ENCODE results near the gene CLEC7A.

The CLEC7A gene

GRCh38 chr12:10130042-10130441 is at the start of gene CLEC7A:
Gene CLEC7A, minus strand, starts transcription at chr12:10130199. Its CDS starts 117 bp downstream, at chr12:10130082.
- DNase-seq = no peak

- DNase-seq = no peak
Measured at GRCh38 chr12:10179776-10180181, 49.8 kb upstream of the CLEC7A start.

- DNase-seq = no peak
Measured at GRCh38 chr12:10178821-10179220, 48.8 kb upstream of the CLEC7A start, which contains the start of gene TMEM52B. Gene TMEM52B, plus strand, starts transcription at chr12:10179032. Its CDS starts 543 bp downstream, at chr12:10179575.

GRCh38 chr12:10175846-10176636 is 46.0 kb upstream of the CLEC7A start:
- DNase-seq = no peak

- no peak for DNase-seq
Measured at GRCh38 chr12:10174986-10175614, 45.1 kb upstream of the CLEC7A start.

DNA sequence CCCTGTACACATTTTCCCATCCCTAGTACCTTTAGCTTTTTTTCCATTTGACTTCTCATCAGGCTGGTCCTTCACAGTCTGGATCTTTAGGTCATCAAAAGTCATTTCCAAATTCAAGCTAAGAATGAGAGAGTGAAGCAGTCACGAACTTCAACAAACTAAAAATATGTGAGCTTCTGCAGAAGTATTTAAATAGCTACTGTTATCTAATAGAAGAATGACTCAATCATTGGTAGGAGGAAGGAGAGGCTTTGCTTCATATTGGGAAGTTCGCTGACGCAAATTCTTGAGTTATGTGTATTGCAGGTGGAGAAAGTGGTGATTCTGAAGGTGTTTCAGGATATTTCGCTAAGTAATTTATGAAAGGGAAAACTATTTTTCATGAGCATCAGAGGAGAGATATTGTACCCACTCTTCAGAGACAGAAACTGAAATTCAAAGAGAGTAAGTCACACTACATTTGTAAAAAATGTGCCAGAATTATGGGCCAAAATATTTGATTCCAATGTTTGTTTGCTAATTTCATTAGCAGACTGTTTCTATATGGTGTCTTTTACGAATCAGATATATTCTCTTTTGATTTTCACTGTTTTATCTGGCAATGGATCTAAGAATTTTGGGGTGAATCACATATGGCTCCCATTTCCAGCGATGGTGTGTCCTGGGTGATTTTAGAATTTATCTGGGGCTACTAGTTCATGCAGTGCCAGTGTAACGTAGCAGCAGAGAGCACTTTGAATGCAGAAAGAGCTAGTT is 42.2 kb upstream of the CLEC7A start, which contains the start of gene OLR1:
Gene OLR1, minus strand, starts transcription at position 160 of the 756 bp plus-strand sequence. Its CDS starts 55 bp downstream, at position 105.
- no peak for DNase-seq

GRCh38 chr12:10170216-10170615 is 40.2 kb upstream of the CLEC7A start:
- DNase-seq = no peak

GRCh38 chr12:10169104-10169503 is 39.1 kb upstream of the CLEC7A start:
- DNase-seq = no peak

DNA sequence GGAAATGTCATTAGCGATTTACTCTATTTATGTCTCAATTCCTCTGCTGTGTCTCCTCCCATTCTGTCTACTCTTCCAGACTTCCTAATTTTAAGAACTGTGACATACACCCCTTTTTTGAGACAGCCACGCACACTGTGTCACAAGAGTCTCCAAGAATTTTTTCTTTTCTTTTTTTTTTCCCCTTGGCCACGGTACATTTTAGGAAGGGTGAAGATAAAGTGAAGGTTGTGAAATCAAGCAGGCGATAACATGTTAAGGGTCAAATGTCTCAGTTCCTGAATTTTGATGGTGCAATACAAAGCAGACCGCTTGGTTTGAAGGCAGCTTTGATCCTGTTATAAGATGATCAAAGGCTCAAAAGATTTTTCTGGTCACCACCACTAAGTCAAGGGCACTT is 37.6 kb upstream of the CLEC7A start:
- DNase-seq = no peak

DNA sequence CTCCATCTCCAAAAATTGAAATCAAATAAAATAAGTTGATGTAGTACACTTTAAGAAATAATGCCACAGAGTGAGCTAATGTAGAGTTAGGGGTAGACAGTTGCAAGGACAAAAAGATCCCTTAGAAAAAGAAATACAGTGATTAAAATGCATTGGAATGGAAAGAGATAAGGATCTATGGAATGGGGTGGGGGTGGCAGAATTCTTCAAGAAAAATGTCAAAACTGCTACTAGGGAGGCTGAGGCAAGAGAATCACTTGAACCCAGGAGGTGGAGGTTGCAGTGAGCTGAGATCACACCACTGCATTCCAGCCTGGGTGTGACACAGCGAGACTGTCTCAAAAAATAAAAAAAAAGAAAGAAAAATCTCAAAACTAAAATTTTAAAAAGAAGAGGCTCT is 35.4 kb upstream of the CLEC7A start:
- no peak for DNase-seq

- DNase-seq = no peak
Measured at GRCh38 chr12:10163084-10163483, 33.1 kb upstream of the CLEC7A start.

- no peak for DNase-seq
Measured at GRCh38 chr12:10160617-10161385, 30.8 kb upstream of the CLEC7A start.

GRCh38 chr12:10159280-10159679 is 29.3 kb upstream of the CLEC7A start:
- DNase-seq = no peak

DNA sequence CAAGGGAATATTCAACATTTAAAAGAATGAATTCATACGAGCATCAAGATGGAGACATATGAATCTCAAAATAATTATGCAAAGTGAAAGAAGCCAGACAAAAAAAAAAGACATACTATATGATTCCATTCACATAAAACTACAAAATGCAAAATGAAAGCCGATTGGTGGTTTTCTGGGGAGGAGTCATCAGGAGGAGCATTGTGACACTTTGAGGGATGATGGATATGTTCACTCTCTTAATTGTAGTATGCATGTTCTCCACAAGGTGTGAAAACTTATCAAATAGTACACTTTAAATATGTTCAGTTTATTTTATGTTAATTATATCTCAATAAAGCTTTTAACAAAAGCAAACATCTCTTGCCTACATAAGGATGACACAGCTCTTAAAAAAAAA is 28.4 kb upstream of the CLEC7A start:
- DNase-seq = no peak

DNA sequence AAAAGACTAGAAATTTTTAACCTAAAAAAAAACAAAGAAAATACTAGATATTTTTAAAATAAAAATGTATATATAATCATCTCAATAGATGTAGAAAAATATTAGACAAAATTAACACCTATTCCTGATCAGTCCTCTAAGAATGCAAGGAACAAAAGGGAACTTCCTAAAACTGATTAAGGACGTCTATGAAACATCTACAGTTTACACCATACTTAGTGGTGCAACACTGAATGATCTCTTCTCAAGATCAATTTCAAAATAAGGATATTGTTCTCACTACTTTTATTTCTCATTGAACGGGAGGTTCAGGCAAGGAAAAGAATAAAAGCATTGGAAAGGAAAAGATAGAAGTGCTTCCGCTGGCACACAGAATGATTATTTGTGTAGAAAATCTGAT is 26.0 kb upstream of the CLEC7A start:
- no peak for DNase-seq

DNA sequence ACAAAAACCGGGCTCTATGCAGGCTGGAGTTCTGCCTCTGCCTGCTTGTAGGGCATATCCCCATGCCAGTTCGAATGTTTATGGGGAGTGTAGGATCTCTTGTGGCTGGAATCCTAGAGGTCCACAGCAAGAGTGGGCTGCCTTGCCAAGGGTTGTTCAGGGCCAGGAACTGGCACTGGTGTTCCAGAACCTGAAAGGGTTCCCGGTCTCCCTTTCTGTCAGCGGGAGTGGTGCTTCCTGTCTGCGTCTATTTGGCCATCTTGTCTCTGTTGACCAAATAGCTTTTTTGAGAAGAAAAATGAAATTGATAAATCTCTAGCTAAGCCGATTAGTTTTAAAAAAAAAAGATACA is 24.1 kb upstream of the CLEC7A start:
- no peak for DNase-seq

DNA sequence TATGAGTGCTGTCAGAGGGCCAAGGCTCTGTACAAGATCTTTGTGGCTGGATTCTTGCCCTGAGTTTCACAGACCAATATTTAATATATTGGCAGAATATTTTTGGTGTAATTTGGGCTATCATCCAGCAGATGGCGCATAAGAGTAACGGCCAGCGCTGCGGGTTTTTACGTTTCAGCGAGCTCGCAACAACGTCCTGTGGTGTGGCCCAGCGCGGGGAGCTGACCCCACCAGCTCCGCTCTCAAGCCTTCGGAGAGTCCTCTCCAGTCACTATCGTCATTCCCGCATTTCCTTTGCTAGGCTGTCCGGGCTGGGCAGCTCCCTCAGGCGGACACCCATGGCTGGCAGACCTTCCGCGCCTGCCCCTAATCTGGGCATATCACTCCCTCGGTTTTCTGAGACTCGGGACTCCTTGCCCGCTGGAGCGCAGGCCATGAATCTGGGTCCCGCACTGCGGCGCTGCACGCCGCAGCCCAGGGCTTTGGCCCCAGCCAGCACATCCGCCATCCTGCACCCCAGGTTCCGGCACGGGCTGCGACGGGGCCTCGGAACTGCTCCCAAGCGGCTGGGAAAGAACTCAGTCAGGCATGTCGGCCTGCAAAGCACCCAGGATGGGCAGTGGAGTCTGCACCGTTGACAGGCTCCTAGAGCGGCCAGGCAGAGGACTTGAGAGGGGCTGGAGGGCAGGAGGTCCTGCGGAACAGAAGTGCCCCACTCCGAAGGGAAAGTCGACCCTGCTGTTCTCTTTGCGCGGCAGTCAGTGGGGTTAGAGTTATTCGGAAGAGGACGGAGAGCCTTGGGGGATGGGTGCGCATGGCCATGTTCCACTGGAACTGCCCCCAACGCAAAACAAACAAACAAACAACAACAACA is 23.5 kb upstream of the CLEC7A start:
- no peak for DNase-seq

- DNase-seq = no peak
Measured at GRCh38 chr12:10151621-10152020, 21.6 kb upstream of the CLEC7A start.

GRCh38 chr12:10147714-10148403 is 17.9 kb upstream of the CLEC7A start:
- no peak for DNase-seq

- DNase-seq = no peak
Measured at GRCh38 chr12:10142976-10143589, 13.1 kb upstream of the CLEC7A start.

- peak; percentile 33 for DNase-seq
Measured at GRCh38 chr12:10140001-10140400, 10.0 kb upstream of the CLEC7A start.

All from GDM1 (cell line).